ENCODE measurements around the gene WFDC8. TPM values are rescaled to one million over a fixed set of nuclear protein-coding genes. Genes with fewer than 3 reads are reported as not detected.

WFDC8 gene
- total RNA-seq, 1 experiment from 2014 or later, result not detected

DNA sequence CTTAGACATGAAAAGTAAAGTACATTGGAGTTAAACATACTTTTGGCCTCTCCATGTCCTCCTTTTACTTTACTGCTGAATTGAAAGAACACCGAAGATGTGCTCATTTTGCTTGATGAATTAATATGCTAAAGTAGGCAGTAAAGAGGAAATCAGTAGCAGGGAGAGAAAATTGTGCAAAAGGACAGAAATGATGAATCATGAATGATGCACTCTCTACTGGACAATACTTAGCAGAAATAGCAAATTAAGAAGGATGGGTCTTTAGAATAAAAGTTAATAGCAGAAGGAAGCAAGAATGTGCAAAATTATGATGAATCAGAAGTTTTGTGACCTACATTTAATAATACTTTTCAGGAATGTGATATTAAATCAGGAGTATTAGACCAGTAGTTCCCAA, 55.3 kb downstream of the WFDC8 start:
- Histone ChIP-seq H3K4ac (ENCODE audit: low read depth, low read length) (no peak overlapping the region), H2BK20ac (ENCODE audit: low read depth, low read length, poor library complexity, severe bottlenecking) (no peak overlapping the region), H3K23ac (ENCODE audit: insufficient read length, low read depth, low read length) (no peak overlapping the region), H4K91ac (ENCODE audit: insufficient read length, low read depth, low read length) (no peak overlapping the region), H3K27ac (ENCODE audit: insufficient read length, low read depth, low read length) (no peak overlapping the region), H3K18ac (ENCODE audit: insufficient read length, low read depth, low read length) (no peak overlapping the region), H2BK12ac (ENCODE audit: insufficient read length, low read depth, low read length) (no peak overlapping the region), H2BK120ac (ENCODE audit: low read depth, low read length, poor library complexity, severe bottlenecking) (no peak overlapping the region), H3K4me1 (ENCODE audit: insufficient read depth, low read length) (no peaks in the 10 kb centered on the region), H3K9ac (ENCODE audit: extremely low read depth, insufficient read length, low read length) (no peak overlapping the region), H3K14ac (ENCODE audit: insufficient read depth, low read length) (no peak overlapping the region), H3K23me2 (ENCODE audit: insufficient read length, low read depth, low read length, poor library complexity, severe bottlenecking) (no peaks in the 10 kb centered on the region), H2BK5ac (ENCODE audit: insufficient read length, low read length) (no peak overlapping the region), H3K79me2 (ENCODE audit: insufficient read depth, low read length) (no peaks in the 10 kb centered on the region), H2AK5ac (ENCODE audit: insufficient read length, low read length) (no peak overlapping the region), H3K4me2 (ENCODE audit: insufficient read depth, insufficient read length, low read length) (no peak overlapping the region), H3K9me3 (ENCODE audit: control insufficient read depth, low read depth, low read length) (no peaks in the 10 kb centered on the region), H2AFZ (ENCODE audit: low read length) (no peak overlapping the region), H3T11ph (ENCODE audit: low read length) (no peak overlapping the region), H3K27me3 (ENCODE audit: insufficient read depth, low read length) (no peaks in the 10 kb centered on the region), H3K56ac (ENCODE audit: insufficient read length, low read depth, low read length) (no peak overlapping the region), H4K5ac (ENCODE audit: insufficient read length, low read depth, low read length) (no peak overlapping the region), H3K79me1 (ENCODE audit: insufficient read depth, low read depth, low read length, poor library complexity, severe bottlenecking) (no peaks in the 10 kb centered on the region), H2BK15ac (ENCODE audit: low read depth, low read length) (no peak overlapping the region), H4K20me1 (ENCODE audit: control insufficient read depth, insufficient read depth, insufficient read length) (no peaks in the 10 kb centered on the region), H4K8ac (replicated peaks; ENCODE audit: insufficient read length, low read depth, low read length) (no peak overlapping the region)
- Mint-ChIP-seq H3K4me3 (no peak overlapping the region), H3K36me3 (ENCODE audit: insufficient read depth in 1 of 3, low read depth in 3 of 3) (no peaks in the 10 kb centered on the region), H3K4me1 (no peaks in the 10 kb centered on the region), H3K27me3 (ENCODE audit: low read depth) (peaks cover 20% of the 10 kb centered on the region), H3K27ac (no peak overlapping the region), H3K9me3 (no peaks in the 10 kb centered on the region; a peak in 1 of 5 replicates)
- WGBS (ENCODE audit: extremely low coverage, insufficient read length, low lambda C conversion rate), result no CpG with 5 or more reads among the region's 1 CpG
- TF ChIP-seq, protein P1, sequence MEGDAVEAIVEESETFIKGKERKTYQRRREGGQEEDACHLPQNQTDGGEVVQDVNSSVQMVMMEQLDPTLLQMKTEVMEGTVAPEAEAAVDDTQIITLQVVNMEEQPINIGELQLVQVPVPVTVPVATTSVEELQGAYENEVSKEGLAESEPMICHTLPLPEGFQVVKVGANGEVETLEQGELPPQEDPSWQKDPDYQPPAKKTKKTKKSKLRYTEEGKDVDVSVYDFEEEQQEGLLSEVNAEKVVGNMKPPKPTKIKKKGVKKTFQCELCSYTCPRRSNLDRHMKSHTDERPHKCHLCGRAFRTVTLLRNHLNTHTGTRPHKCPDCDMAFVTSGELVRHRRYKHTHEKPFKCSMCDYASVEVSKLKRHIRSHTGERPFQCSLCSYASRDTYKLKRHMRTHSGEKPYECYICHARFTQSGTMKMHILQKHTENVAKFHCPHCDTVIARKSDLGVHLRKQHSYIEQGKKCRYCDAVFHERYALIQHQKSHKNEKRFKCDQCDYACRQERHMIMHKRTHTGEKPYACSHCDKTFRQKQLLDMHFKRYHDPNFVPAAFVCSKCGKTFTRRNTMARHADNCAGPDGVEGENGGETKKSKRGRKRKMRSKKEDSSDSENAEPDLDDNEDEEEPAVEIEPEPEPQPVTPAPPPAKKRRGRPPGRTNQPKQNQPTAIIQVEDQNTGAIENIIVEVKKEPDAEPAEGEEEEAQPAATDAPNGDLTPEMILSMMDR (conservative IDR thresholded peaks at IDR 0.05), result no peak
- DNase-seq, result no peak

Measured in H9 (cell line).